T-helper 22 cell (primary cell): ENCODE measurements around the gene NAA60.
"Not testable (repeated sequence)": the region's sequence is repeated elsewhere in the genome, so short reads cannot be mapped to it uniquely, and the experiment has no call there.

Experiments
- DNase-seq: peaks from one replicate; pipeline ENCODE4 v3.0.0-alpha.2; 2020; ENCODE audit warnings: low read depth

The NAA60 gene

GRCh38 chr16:3465301-3465700, 21.8 kb downstream of the NAA60 start:
- DNase-seq: no peak

GRCh38 chr16:3465911-3466584, 22.6 kb downstream of the NAA60 start:
- DNase-seq: no peak

GRCh38 chr16:3467182-3467581, 23.7 kb downstream of the NAA60 start:
- no peak for DNase-seq

GRCh38 chr16:3467921-3468320, 24.4 kb downstream of the NAA60 start:
- no peak for DNase-seq

- no peak for DNase-seq
These were observed 25.0 kb downstream of the NAA60 start for GRCh38 chr16:3468501-3468900.

GRCh38 chr16:3469736-3470135, 26.3 kb downstream of the NAA60 start:
- no peak for DNase-seq

GRCh38 chr16:3470723-3471122, 27.2 kb downstream of the NAA60 start:
- DNase-seq: no peak

- DNase-seq: no peak
These were observed 28.2 kb downstream of the NAA60 start for GRCh38 chr16:3471518-3472176.

- no peak for DNase-seq
These were observed 29.6 kb downstream of the NAA60 start for GRCh38 chr16:3472878-3473595.

GRCh38 chr16:3473596-3473943, 30.1 kb downstream of the NAA60 start:
- not testable (repeated sequence) for DNase-seq

- no peak for DNase-seq
These were observed 30.8 kb downstream of the NAA60 start for GRCh38 chr16:3474136-3474779.

- DNase-seq: not testable (repeated sequence)
These were observed 31.4 kb downstream of the NAA60 start for GRCh38 chr16:3474870-3475269.

GRCh38 chr16:3475604-3476375, 32.3 kb downstream of the NAA60 start:
- DNase-seq: no peak

- DNase-seq: no peak
These were observed 32.9 kb downstream of the NAA60 start for GRCh38 chr16:3476409-3476808.

- no peak for DNase-seq
These were observed 34.9 kb downstream of the NAA60 start for GRCh38 chr16:3478242-3478925.

- DNase-seq: no peak
These were observed 36.3 kb downstream of the NAA60 start for GRCh38 chr16:3479654-3480216.

- DNase-seq: no peak
These were observed 37.6 kb downstream of the NAA60 start for GRCh38 chr16:3480901-3481695.

- no peak for DNase-seq
These were observed 38.5 kb downstream of the NAA60 start for GRCh38 chr16:3481696-3482658.

- DNase-seq: no peak
These were observed 39.3 kb downstream of the NAA60 start for GRCh38 chr16:3482659-3483241.
